ENCODE results near the gene SRGAP1. TPM values are rescaled to one million over a fixed set of nuclear protein-coding genes. Genes with fewer than 3 reads are reported as not detected.

The SRGAP1 gene
- total RNA-seq, 1 donor from 2014 or later = 40.8 TPM

DNA sequence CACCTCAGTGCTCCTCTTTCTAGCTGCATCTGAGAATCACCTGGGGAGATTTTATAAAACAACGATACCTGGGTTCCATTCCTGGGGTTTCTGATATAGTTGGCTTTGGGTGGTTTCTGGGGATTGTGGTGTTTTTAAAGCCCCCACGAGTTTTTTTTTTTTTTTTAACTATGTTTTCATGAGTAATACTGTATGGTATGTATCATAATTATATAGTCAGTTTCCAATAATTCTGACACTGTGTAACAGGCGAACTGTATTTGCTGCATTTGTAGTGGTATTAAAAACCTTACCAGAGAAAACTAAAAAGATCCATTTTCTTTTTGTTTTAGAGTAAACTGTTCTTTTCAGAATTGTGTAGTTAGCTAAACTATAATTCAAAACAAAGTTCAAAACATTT is 84.9 kb downstream of the SRGAP1 start:
- FAIRE-seq = no peak
- DNase-seq (ENCODE audit: low spot score in 2 of 2) = no peak

DNA sequence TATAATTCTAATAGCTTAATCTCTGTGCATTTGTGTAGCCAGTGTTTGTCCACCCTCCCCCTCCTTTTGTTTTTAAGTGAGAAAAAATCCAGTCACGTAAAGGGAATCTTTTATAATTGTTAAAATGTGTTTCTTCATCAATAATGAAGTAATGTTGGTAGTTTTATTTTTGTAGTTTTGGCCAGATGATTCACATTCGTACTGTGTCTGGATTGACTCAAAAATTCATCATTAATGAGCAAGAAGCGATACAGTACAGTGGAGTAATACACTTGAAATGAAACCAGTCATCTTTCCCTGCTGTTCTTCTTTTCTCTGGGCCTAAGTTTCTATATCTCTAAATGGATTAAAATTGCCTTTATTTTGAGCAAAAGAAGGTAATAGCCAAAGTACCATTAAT is 86.5 kb downstream of the SRGAP1 start:
- DNase-seq (ENCODE audit: low spot score in 2 of 2) (no peak), FAIRE-seq (no peak)

GRCh38 chr12:63931703-63932102 is 87.2 kb downstream of the SRGAP1 start:
- FAIRE-seq = no peak
- DNase-seq (ENCODE audit: low spot score in 2 of 2) = no peak

- FAIRE-seq = no peak
- no peak for DNase-seq (ENCODE audit: low spot score in 2 of 2)
Observed at GRCh38 chr12:63934936-63935335, 90.4 kb downstream of the SRGAP1 start.

- DNase-seq (ENCODE audit: low spot score in 2 of 2) (no peak), FAIRE-seq (no peak)
Observed at GRCh38 chr12:63935361-63935760, 90.9 kb downstream of the SRGAP1 start.

DNA sequence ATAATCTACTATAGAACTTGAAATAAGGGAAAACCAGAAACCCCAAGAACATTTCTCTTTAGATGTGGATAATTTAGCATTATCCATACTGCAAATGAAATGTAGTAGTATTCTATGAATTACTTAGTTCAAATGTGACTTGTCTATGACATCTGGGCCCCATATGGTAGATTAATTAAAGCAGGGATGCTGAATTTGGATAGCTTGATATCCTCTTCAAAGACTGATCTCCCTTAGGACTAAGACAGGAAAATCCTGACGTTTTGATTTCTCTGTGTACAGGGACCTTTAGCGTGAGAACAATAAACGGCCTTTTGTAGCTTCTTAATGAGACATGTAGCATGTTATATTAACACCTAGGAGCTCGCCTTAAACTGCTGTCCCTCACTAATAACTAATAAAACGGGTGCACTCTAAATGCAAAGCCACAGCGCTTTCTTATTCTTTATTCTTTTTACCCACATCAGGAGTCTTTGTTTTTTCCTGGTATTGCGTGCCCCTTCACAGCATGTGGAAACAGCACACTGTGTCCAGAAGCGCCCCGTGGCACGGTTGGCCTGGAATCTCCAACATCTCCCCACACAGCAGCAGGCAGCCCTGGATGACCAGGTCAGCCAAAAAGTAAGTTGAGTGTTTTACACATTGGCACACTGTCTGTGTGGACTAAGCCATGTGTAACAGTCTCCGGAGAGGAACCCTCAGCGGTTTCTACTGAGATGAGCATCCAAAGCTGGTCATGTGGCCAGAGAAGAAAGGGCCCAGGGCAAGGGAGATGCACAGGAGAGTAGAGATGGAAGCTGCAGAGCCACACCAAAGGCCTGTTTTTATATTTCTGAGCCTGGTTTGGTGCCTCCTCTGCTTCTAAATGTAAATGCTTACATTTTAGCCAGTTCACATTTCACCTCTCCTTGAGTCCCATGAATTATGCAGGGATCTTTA is 93.1 kb downstream of the SRGAP1 start:
- FAIRE-seq (no peak), DNase-seq (ENCODE audit: low spot score in 2 of 2) (no peak)

DNA sequence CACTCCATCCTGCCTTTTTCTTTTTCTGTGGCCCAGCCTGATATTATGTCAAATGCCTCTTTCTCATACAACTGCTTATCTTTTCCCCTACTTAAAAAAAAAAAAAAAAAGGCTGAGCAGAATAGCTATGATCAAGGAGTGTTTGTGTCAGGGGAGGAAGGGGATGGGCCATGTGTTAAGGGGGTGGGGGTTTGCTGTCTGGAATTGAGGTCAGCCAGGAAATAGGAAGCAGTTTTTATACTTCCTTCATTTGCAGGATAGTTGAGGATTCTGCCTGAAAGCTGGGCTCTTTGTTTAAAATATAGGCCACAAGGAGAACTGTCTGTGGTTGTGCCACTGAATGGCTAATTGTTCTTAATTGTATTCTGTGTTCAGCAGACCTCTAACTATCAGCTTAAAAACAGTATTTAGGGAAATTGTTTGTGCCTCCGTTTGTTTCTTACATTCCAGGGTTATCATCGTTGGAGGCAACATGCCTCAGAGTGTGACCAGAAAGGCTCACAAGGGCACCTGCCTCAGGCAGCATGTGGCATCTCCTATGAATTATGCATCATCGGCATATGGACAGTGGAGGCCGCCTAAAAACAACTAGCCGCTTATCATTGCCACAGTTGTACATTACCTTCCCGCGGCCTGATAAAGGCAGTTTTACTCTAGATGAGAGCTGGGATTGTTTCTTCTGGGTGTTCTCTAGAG is 96.0 kb downstream of the SRGAP1 start:
- DNase-seq (ENCODE audit: low spot score in 2 of 2) = no peak
- no peak for FAIRE-seq

GRCh38 chr12:63941166-63941800 is 96.8 kb downstream of the SRGAP1 start:
- DNase-seq (ENCODE audit: low spot score in 2 of 2) (no peak), FAIRE-seq (no peak)

DNA sequence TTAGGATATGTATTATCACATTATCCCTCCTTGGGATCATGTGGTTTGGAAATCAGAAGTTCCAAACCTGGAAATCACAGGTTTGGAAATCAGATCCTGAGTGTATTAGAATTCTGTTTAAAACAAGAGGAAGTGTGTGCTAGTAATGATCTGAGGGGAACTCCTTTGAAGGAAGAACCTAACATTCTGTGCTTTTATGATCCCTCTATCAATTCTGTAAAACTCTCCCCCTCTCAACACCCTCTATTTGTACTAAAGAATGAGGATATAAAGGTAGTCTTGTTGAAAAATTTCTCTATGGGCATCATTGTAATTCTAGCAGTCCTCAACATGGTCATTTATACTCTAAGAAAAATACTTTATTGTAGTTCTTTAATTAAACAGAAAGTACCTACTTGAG is 97.4 kb downstream of the SRGAP1 start:
- DNase-seq (ENCODE audit: low spot score in 2 of 2) = no peak
- no peak for FAIRE-seq

DNA sequence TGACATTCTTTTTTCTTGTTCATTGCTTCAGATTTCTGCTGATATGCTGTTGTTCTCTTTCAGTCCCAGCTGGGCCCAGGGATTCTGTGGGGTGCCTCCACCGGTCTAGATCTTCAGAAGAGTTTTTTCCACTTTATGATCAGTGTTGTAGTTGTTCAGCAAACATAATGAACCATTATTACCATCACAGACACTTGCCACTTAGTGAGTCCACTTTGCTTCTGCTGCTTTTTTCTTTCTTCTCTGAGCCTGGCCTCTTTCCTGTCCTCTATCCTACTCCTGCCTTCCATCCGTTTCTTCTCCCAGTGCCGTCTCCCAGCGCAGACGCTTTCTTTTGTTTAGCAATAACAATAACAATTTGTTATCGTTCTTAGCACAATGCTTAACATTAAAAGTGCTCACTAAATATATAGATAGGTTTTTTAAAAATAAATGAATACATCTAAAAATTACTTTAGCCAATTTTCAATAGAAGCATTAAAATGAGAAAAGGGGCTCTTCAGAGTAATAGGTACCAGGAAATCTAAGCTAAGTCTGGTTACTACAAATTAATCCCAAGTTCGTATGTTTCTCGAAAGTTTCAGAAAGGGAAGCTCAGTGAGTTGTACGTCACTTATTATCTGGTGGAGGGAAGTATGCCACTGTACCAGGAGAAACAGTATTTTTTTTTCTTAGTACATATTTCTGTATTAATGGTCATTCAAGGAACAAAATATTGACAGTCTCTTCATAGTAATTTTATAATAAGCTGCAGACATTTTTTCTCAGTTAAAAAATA is 98.2 kb downstream of the SRGAP1 start:
- no peak for FAIRE-seq
- DNase-seq (ENCODE audit: low spot score in 2 of 2) = no peak

GRCh38 chr12:63944034-63944579 is 99.6 kb downstream of the SRGAP1 start:
- FAIRE-seq = no peak
- no peak for DNase-seq (ENCODE audit: low spot score in 2 of 2)

GRCh38 chr12:63944586-63945228 is 100.2 kb downstream of the SRGAP1 start:
- no peak for DNase-seq (ENCODE audit: low spot score in 2 of 2)
- no peak for FAIRE-seq

DNA sequence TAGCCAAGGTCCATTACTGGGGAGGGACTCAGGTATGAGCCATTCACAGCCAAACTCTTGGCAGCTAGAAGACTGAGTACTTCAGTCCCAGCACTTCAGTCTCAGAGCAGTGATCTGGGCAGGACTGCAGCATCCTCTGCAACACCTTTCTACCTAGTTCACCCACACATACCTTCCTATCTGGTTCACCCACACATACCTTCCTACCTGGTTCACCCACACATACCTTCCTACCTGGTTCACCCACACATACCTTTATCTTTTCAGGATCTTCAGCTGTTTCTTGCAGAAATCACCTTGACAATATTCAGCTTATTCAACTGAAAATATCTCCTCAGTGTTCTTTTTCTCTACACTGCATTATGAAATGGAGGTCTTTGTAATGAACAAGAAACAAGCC is 101.3 kb downstream of the SRGAP1 start:
- DNase-seq (ENCODE audit: low spot score in 2 of 2) (no peak), FAIRE-seq (no peak)

GRCh38 chr12:63948211-63948610 is 103.7 kb downstream of the SRGAP1 start:
- no peak for FAIRE-seq

GRCh38 chr12:63949902-63950301 is 105.4 kb downstream of the SRGAP1 start:
- FAIRE-seq = no peak
- no peak for DNase-seq (ENCODE audit: low spot score in 2 of 2)

More at GRCh38 chr12:63948211-63948610, 103.7 kb downstream of the SRGAP1 start:
- DNase-seq (ENCODE audit: low spot score in 2 of 2) = no peak

DNA sequence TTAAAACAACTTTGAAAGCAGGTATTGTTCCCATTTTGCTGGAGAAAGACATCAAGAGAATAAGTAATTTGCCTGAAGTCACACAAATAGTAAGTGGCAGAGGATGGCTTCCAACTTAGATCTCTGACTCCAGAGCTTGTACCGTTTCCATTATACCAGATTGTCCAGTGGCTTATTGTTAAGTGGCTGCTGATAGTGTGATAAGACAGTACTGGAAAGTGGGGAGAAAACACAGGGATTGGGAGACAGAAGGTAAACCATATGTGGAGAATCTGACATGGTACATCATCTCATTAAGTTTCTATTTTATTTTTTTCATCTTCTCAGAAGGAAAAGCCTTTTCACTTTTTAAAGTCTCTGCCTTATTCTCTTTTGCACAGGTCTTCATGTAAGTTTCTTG is 108.5 kb downstream of the SRGAP1 start:
- no peak for FAIRE-seq
- no peak for DNase-seq (ENCODE audit: low spot score in 2 of 2)

- FAIRE-seq (no peak), DNase-seq (ENCODE audit: low spot score in 2 of 2) (no peak)
Observed at GRCh38 chr12:63955831-63956666, 111.5 kb downstream of the SRGAP1 start.

- no peak for FAIRE-seq
- no peak for DNase-seq (ENCODE audit: low spot score in 2 of 2)
Observed at GRCh38 chr12:63957496-63957895, 113.0 kb downstream of the SRGAP1 start.
